Muscle layer of colon (tissue), 2 donors: ENCODE data around the gene RESP18.
"Not testable (repeated sequence)": the region's sequence is repeated elsewhere in the genome, so short reads cannot be mapped to it uniquely, and the experiment has no call there.

Experiments used
- H3K27ac ChIP-seq: one replicate; pipeline ENCODE4 v1.7.0; 2013; ENCODE audit warnings: low read depth, mild to moderate bottlenecking, low read length, moderate library complexity
- H3K27me3 ChIP-seq, 2 donors: one replicate each; pipeline ENCODE4 v1.7.0; 2013; ENCODE audit warnings: low read length in 2 of 2, mild to moderate bottlenecking in 2 of 2; ENCODE audit not compliant: insufficient read depth in 2 of 2, control insufficient read depth in 1 of 2
- H3K36me3 ChIP-seq: one replicate; pipeline ENCODE4 v1.7.0; 2013; ENCODE audit warnings: mild to moderate bottlenecking, low read length; ENCODE audit not compliant: insufficient read depth
- H3K4me1 ChIP-seq: one replicate; pipeline ENCODE4 v1.7.0; 2013; ENCODE audit warnings: mild to moderate bottlenecking, low read length; ENCODE audit not compliant: insufficient read depth
- H3K4me3 ChIP-seq, 2 donors: one replicate each; pipeline ENCODE4 v1.7.0; 2013; ENCODE audit warnings: low read length in 2 of 2, low read depth in 1 of 2, mild to moderate bottlenecking in 1 of 2, moderate library complexity in 1 of 2
- H3K9ac ChIP-seq: one replicate; pipeline ENCODE4 v1.7.0; 2013; ENCODE audit warnings: low read length
- H3K9me3 ChIP-seq: one replicate; pipeline ENCODE4 v1.7.0; 2013; ENCODE audit warnings: mild to moderate bottlenecking, low read length
- donor health status: abdominal sarcoma.
- donor health status: Adenocarcinoma of cecum.

Gene RESP18

DNA sequence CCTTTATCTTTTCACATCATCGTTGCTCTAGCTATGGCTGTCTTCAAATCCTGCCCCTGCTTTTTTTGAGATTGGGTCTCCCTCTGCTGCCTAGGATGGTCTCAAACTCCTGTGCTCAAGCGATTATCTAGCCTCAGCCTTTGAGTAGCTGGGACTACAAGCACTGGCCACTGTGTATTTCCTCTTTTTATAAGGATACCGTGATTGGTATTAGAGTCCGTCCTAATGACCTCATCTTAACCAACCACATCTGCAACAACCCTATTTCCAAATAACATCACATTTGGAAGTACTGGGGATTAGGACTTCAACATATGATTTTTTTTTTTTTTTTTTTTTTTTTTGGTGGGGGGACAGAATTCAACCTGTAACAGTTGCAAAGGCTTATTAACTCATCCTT lies 9.1 kb downstream of the RESP18 start:
- no peak overlapping the region for H3K4me3 ChIP-seq
- no peak overlapping the region for H3K27ac ChIP-seq
- H3K9ac ChIP-seq: no peak overlapping the region
- no peaks in the 10 kb centered on the region for H3K4me1 ChIP-seq
- no peaks in the 10 kb centered on the region for H3K27me3 ChIP-seq
- H3K9me3 ChIP-seq: no peaks in the 10 kb centered on the region
- H3K36me3 ChIP-seq: no peaks in the 10 kb centered on the region

DNA sequence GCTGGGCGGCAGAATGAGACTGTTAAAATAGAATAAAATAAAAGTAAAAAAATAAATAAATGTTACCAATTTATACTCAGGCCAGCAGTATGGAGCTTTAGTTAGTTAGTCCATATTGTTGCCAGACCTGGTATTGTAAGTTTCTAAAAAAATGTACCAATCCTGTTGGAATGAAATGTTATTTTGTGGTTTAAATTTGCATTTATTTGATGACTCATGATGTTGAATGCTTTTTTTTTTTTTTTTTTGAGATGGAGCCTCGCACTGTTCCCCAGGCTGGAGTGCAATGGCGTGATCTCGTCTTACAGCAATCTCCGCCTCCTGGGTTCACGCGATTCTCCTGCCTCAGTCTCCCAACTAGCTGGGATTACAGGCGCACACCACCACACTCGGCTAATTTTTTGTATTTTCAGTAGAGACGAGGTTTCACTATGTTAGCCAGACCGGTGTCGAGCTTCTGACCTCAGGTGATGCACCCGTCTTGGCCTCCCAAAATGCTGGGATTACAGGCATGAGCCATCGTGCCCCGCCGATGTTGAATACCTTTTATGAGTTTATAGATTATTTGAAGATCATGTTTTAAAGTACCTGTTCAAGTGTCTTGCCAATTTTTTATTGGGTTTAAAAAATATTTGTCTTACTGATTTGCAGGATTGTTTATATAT lies 17.6 kb downstream of the RESP18 start:
- Histone ChIP-seq H3K9me3 (no peaks in the 10 kb centered on the region), H3K9ac (no peak overlapping the region), H3K27ac (no peak overlapping the region), H3K4me3 (no peak overlapping the region), H3K36me3 (no peaks in the 10 kb centered on the region), H3K27me3 (peaks cover 2 to 16% of the 10 kb centered on the region in 2 donors), H3K4me1 (no peaks in the 10 kb centered on the region)

DNA sequence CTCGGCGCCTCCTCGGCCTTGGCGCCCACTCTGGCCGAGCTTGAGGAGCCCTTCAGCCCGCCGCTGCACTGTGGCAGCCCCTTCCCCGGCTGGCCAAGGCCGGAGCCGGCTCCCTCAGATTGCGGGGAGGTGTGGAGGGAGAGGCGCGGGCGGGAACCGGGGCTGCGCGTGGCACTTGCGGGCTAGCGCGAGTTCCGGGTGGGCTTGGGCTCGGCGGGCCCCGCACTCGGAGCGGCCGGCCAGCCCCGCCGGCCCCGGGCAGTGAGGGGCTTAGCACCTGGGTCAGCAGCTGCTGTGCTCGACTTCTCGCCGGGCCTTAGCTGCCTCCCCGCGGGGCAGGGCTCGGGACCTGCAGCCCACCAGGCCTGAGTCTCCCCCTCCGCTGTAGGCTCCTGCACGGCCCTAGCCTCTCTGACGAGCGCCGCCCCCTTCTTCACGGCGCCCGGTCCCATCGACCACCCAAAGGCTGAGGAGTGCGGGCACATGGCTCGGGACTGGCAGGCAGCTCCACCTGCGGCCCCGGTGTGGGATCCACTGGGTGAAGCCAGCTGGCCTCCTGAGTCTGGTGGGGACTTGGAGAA lies 19.8 kb downstream of the RESP18 start:
- not testable (repeated sequence) for H3K4me1 ChIP-seq, H3K9ac ChIP-seq, H3K36me3 ChIP-seq, H3K9me3 ChIP-seq, H3K4me3 ChIP-seq, H3K27ac ChIP-seq
- peaks cover 5 to 37% of the 10 kb centered on the region in 2 donors for H3K27me3 ChIP-seq

DNA sequence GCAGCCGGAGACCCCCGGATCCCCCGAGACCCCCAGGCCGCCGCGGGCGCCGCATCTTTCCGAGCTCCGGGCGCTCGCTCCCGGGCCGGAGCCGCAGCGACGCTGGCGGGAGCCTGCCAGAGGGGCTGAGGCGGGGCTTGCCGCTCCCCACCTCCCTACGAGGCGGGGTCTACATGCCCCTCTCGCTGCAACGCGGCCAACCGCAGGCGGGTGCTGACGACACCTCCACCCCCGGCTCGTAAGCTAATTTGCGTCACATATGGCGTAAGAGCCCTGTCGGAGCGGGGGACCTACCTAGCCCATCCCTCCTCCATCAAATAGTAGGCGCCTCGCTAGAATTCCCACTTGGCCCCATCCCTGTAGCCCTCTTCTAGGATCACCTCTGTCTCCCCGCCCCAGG lies 23.3 kb downstream of the RESP18 start, which contains the start of gene PTPRN:
Gene PTPRN (minus strand): TSS at position 124 of the 400 bp plus-strand sequence. CDS start 69 bp downstream, at position 55.
- Histone ChIP-seq H3K4me3 (no peak within 1 kb of the TSS), H3K36me3 (no peaks in the 10 kb centered on the region), H3K27ac (no peak within 1 kb of the TSS), H3K9me3 (no peaks in the 10 kb centered on the region), H3K4me1 (no peaks in the 10 kb centered on the region), H3K27me3 (peaks cover 11 to 45% of the 10 kb centered on the region in 2 donors), H3K9ac (no peak within 1 kb of the TSS)

DNA sequence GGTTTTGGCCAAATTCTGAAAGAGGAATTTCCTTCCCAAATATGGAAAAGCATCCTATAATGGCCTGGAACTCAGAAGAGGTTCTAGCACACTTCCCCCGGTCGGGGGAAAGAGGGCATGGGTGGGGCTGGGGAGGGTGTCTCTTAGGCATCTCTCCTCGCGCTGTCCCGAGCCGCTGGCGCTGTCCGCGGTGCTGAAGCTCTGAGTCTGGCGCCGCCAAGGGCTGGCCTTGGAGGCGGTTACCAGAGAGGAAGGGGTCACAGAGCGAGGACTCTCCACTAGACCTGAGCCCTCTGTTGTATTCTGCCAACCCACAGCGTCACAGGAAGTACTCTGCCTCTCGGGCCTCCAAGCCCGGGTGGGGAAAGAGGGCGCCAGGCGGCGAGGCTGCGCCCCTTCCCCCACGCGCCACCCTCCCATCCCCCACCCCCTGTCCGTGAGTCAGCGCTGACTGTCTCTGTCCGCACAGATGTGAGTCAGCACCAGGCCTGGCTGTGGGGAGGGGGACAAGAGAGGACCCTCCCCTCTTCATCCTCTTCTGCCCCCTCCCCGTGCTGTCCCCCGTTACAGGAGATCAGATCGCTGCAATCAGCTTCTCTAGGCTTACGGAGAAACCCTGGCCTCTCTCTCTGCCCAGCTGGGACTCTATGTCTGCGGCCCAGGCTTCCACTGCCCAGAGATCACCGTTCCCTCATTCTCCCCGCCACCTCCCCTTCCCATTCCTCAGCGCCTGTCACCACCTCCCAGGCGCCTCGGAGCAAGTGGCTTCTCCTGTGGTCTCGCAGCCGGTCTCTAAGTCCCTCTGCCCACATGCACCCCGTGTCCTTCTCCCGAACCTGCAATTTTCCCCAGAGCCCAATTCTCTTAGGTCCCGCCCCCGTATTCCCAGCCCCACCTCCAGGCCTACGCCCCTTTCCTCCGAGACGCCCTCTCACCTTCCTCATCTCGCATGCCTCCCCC lies 24.1 kb downstream of the RESP18 start:
- Histone ChIP-seq H3K36me3 (no peaks in the 10 kb centered on the region), H3K4me3 (no peak overlapping the region), H3K9me3 (no peaks in the 10 kb centered on the region), H3K9ac (no peak overlapping the region), H3K27ac (no peak overlapping the region), H3K4me1 (no peaks in the 10 kb centered on the region), H3K27me3 (peaks cover 11 to 45% of the 10 kb centered on the region in 2 donors)

DNA sequence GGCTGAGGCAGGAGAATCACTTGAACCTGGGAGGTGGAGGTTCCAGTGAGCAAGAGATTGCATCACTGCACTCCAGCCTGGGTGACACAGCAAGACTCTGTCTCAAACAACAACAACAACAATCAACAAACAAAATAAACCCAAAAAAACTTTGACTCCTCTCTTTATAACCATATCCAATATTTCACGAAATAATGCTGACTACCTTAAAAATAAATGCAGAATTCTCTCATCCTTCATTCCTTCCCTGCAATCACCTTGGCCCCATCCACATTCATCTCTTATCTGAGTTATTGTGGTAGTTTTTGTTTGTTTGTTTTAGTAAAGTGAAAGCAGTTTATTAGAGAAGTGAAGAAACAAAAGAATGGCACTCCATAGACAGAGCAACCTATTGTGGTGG lies 26.5 kb downstream of the RESP18 start:
- H3K4me1 ChIP-seq: no peaks in the 10 kb centered on the region
- peaks cover 11 to 43% of the 10 kb centered on the region in 2 donors for H3K27me3 ChIP-seq
- H3K9ac ChIP-seq: no peak overlapping the region
- no peak overlapping the region for H3K27ac ChIP-seq
- no peaks in the 10 kb centered on the region for H3K36me3 ChIP-seq
- H3K9me3 ChIP-seq: no peaks in the 10 kb centered on the region
- H3K4me3 ChIP-seq: no peak overlapping the region

DNA sequence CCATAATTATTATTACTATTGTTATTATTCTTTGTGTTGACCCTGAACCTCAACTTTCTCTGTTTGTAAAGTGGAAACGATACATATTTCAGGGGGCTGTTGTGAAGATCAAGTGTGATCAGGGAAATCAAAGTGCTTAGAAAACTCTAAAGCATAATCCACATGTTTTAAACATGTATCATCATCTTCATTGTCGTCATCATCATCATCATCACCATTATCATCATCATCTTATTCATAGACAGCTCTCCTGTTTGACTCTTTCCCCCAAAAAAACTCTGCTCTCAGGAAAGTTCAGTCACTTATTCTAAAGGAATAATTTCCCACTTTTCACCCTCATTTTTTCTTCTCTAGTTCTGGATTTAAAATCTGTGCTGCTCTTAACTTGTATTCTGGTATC lies 28.3 kb downstream of the RESP18 start:
- Histone ChIP-seq H3K9me3 (no peaks in the 10 kb centered on the region), H3K36me3 (no peaks in the 10 kb centered on the region), H3K27ac (no peak overlapping the region), H3K27me3 (peaks cover 5 to 37% of the 10 kb centered on the region in 2 donors), H3K4me1 (no peaks in the 10 kb centered on the region), H3K4me3 (no peak overlapping the region), H3K9ac (no peak overlapping the region)

DNA sequence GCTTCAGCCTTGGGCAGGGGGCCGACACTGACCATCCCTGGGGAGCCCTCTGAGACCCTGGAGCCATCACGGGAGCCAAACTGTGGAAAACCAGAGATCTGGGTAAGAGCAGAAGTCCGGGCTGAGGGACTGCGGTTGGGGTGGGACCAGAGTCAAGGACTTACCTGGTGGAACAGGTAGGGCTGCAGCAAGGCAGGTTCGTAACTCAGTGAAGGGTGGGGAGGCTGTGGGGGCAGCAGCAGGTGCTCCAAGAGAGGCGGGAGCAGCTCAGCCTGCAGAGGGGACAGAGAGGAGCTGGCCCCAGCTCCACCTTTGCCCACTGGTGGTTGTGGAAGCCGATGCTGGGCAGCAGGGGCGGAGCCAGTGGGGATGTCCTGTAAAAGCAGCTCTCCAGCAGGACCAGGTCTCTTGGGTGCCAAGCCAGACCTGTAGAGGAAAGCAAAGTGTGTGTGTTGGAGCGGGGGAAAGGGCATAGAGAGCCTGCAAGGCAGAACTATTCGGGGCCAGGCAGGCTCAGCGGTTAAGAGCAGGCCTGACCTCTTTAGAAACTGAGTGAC lies 30.1 kb downstream of the RESP18 start:
- Histone ChIP-seq H3K9me3 (no peaks in the 10 kb centered on the region), H3K9ac (no peak overlapping the region), H3K27ac (no peak overlapping the region), H3K4me3 (no peak overlapping the region), H3K27me3 (peaks cover 5 to 20% of the 10 kb centered on the region in 2 donors), H3K36me3 (no peaks in the 10 kb centered on the region), H3K4me1 (peaks cover 4% of the 10 kb centered on the region)

DNA sequence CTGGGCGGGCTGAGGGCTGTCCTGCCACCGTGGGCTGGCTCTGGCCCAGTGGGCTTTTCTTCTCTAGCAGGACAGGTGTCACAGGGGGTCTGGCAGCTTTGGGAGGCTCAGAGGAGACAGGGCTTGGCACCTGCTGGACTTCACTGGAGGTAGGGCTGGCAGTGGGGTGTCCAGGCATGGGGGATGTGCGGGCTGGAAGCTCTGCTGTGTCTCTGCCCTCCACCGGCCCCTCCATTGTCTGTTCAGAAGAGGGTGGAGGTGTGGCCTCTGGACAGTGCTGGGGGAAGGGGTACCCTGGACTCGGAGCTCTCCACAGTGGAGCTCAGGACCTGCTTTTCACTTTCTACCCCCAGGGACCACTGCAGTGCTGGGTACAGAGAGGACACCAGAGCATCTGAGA lies 32.5 kb downstream of the RESP18 start:
- H3K4me1 ChIP-seq: peaks cover 8% of the 10 kb centered on the region
- no peaks in the 10 kb centered on the region for H3K9me3 ChIP-seq
- H3K27ac ChIP-seq: no peak overlapping the region
- no peaks in the 10 kb centered on the region for H3K36me3 ChIP-seq
- H3K4me3 ChIP-seq: no peak overlapping the region
- H3K27me3 ChIP-seq: peaks cover 0 to 15% of the 10 kb centered on the region in 2 donors
- H3K9ac ChIP-seq: no peak overlapping the region

DNA sequence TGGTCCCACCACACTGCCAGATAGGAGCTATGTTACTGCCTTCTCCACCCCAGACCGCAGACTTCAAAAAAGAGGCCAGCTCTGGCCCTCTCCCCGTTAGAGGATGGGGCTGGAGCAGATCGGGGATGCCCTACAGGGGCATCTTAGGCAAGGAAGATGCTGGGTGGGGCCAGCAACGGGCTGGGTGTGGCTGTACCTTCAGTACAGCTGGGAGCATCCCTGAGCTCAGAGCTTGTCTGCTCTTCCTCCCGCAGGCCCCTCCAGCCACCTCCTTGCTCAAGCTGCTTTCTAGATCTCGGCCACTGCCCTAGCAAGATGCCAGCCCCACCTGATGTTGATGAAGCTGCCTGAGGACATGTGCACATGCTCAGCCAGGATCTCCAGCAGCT lies 33.2 kb downstream of the RESP18 start:
- Histone ChIP-seq H3K36me3 (no peaks in the 10 kb centered on the region), H3K9me3 (no peaks in the 10 kb centered on the region), H3K27ac (no peak overlapping the region), H3K27me3 (peaks cover 0 to 15% of the 10 kb centered on the region in 2 donors), H3K4me3 (no peak overlapping the region), H3K4me1 (peaks cover 9% of the 10 kb centered on the region), H3K9ac (no peak overlapping the region)

DNA sequence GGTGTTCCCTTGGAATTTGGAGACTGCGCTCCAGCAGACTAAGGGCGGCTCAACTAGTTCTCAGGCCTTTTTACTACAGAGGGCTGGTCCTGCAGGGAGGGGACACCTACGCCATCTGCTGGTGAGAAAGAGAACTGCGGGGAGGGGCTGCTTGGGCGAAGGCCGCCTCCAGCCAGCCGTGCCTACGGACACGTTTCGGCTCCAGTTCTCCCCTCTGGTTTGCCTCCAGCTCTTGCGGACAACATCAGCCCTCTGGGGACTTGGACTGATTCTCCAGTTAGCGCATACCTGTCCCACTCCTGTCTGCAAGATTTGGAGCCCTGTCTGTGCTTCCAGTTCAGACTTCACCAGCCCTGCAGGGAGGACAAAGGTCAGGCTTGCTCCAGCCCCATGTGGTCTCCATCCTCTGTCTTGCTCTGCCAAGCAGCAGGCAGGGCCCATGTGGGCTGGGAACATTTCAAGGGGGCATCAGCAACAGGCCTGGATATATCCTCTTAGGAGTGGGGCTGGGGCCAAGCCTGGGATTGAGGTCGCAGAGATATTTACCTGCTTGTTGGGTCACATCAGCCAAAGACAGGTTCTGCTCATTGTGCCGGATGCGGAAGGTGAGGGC lies 33.7 kb downstream of the RESP18 start:
- Histone ChIP-seq H3K4me3 (no peak overlapping the region), H3K9ac (no peak overlapping the region), H3K4me1 (peaks cover 14% of the 10 kb centered on the region), H3K27ac (no peak overlapping the region), H3K27me3 (peaks cover 0 to 15% of the 10 kb centered on the region in 2 donors), H3K36me3 (no peaks in the 10 kb centered on the region), H3K9me3 (no peaks in the 10 kb centered on the region)
